HCT116 (cell line): ENCODE data around the gene LAMB4. TPM values are rescaled to one million over a fixed set of nuclear protein-coding genes. Genes with fewer than 3 reads are reported as not detected.

Experiments used
- ATAC-seq: fragments of 200-7000 bp; cut with Tn5 transposase; 2 replicates; pipeline ENCODE4 v1.9.1; 2020; ENCODE audit warnings: mild to moderate bottlenecking, moderate library complexity
- BruUV-seq: library from RNA; stranded (reverse); fragments of 400-500 nt; replicated peaks from 2 replicates; lab custom pipeline; 2021; lab: Mats Ljungman, UMichigan
- CTCF ChIA-PET: fragments of 300-600 bp; sonication (Branson Sonifier 250); formaldehyde crosslinking; loops from one replicate; lab custom pipeline; 2021; ENCODE audit warnings: antibody characterized with exemption; lab: Charles Lee
- POLR2A ChIA-PET: fragments of 300-600, 350-600 bp; sonication (Branson Sonifier 250); formaldehyde crosslinking; loops from one replicate; lab custom pipeline; 2021; ENCODE audit warnings: antibody characterized with exemption; lab: Charles Lee
- RAD21 ChIA-PET, 2 experiments: fragments of 300-600 bp; sonication (Branson Sonifier 250); formaldehyde crosslinking; loops; one replicate each; lab custom pipeline; 2023; ENCODE audit warnings: low total read pairs in 2 of 2; ENCODE audit not compliant: uncharacterized antibody in 2 of 2, unreplicated experiment in 2 of 2, low non-redundant PET in 1 of 2; lab: Charles Lee
- DNase-seq: peaks from one replicate; pipeline ENCODE4 v3.0.0-alpha.2; 2010; ENCODE audit warnings: low read depth, low spot score
- H2AFZ ChIP-seq: fragments of 200-600 bp; shearing (Covaris generic), sonication (generic); 2 replicates; pipeline ENCODE4 v1.6.1; 2017; ENCODE audit warnings: low read depth, mixed run types, mixed read lengths, antibody characterized with exemption, low read length; ENCODE audit not compliant: poor library complexity, severe bottlenecking
- H3K27ac ChIP-seq: 2 replicates; pipeline ENCODE4 v1.5.1; 2012; ENCODE audit warnings: low read depth, low read length
- H3K27me3 ChIP-seq: fragments of 200-600 bp; sonication (generic); 2 replicates; pipeline ENCODE4 v1.6.1; 2016; ENCODE audit warnings: mixed run types, low read length, mixed read lengths; ENCODE audit not compliant: insufficient read depth
- H3K36me3 ChIP-seq, 2 experiments: fragments of 200-500 bp in 1 of 2; fragments of 200-600 bp in 1 of 2; sonication (Bioruptor generic) in 1 of 2; sonication (generic) in 1 of 2; 2 replicates each; pipeline versions ENCODE4 v1.5.1 to v1.6.1; 2014 to 2016; ENCODE audit warnings: low read length in 2 of 2, inconsistent platforms in 1 of 2, mixed read lengths in 1 of 2, mixed run types in 1 of 2; ENCODE audit not compliant: insufficient read depth in 2 of 2, control insufficient read depth in 1 of 2
- H3K4me1 ChIP-seq, 2 experiments: fragments of 200-600 bp in 1 of 2; sonication (generic) in 1 of 2; 2 replicates each; pipeline versions ENCODE4 v1.5.1 to v1.6.1; 2012 to 2017; ENCODE audit warnings: low read length in 2 of 2, inconsistent platforms in 1 of 2, mild to moderate bottlenecking in 1 of 2, mixed read lengths in 1 of 2, mixed run types in 1 of 2, moderate library complexity in 1 of 2; ENCODE audit not compliant: insufficient read depth in 2 of 2, control insufficient read depth in 1 of 2
- H3K4me2 ChIP-seq: fragments of 200-600 bp; sonication (generic); 2 replicates; pipeline ENCODE4 v1.6.1; 2017; ENCODE audit warnings: mixed run types, low read length, mixed read lengths
- H3K4me3 ChIP-seq, 2 experiments: fragments of 200-600 bp in 1 of 2; sonication (generic) in 1 of 2; replicated peaks in 1 of 2; 2 replicates each; pipeline ENCODE4 v1.5.1; 2011 to 2016; ENCODE audit warnings: low read length in 2 of 2, control low read depth in 1 of 2, low read depth in 1 of 2, mild to moderate bottlenecking in 1 of 2, mixed read lengths in 1 of 2, mixed run types in 1 of 2
- H3K79me2 ChIP-seq: fragments of 200-600 bp; sonication (generic); 2 replicates; pipeline ENCODE4 v1.6.1; 2017; ENCODE audit warnings: mild to moderate bottlenecking, mixed run types, low read length, moderate library complexity, mixed read lengths; ENCODE audit not compliant: insufficient read depth
- H3K9ac ChIP-seq: fragments of 200-600 bp; sonication (generic); 2 replicates; pipeline ENCODE4 v1.6.1; 2016; ENCODE audit warnings: low read length, mixed read lengths
- H3K9me2 ChIP-seq: fragments of 200-600 bp; sonication (generic), shearing (Covaris generic); 2 replicates; pipeline ENCODE4 v1.6.1; 2017; ENCODE audit warnings: mixed run types, mild to moderate bottlenecking, moderate library complexity; ENCODE audit not compliant: insufficient read depth
- H3K9me3 ChIP-seq, 2 experiments: fragments of 200-500 bp in 1 of 2; fragments of 200-600 bp in 1 of 2; sonication (Bioruptor generic) in 1 of 2; sonication (generic) in 1 of 2; 2 replicates each; pipeline ENCODE4 v1.6.1; 2014 to 2017; ENCODE audit warnings: low read length in 2 of 2, mixed read lengths in 2 of 2, inconsistent platforms in 1 of 2, low read depth in 1 of 2, mild to moderate bottlenecking in 1 of 2, mixed run types in 1 of 2, moderate library complexity in 1 of 2; ENCODE audit not compliant: control insufficient read depth in 1 of 2, insufficient read depth in 1 of 2
- H4K20me1 ChIP-seq: fragments of 200-600 bp; sonication (generic), shearing (Covaris generic); 2 replicates; pipeline ENCODE4 v1.6.1; 2017; ENCODE audit warnings: mixed run types, mild to moderate bottlenecking, moderate library complexity; ENCODE audit not compliant: insufficient read depth
- CBX3 ChIP-seq: IDR thresholded peaks from 2 replicates; pipeline ENCODE4 v1.6.1; 2012; ENCODE audit warnings: low read depth
- EZH2 ChIP-seq: fragments of 200-600 bp; sonication (generic); IDR thresholded peaks from 2 replicates; pipeline ENCODE4 v1.6.1; 2017; ENCODE audit warnings: antibody characterized with exemption, mixed run types
- EZH2phosphoT487 ChIP-seq: fragments of 200-600 bp; IDR thresholded peaks from 2 replicates; pipeline ENCODE4 v1.6.1; 2018; ENCODE audit warnings: antibody characterized with exemption, borderline replicate concordance
- MAX ChIP-seq: IDR thresholded peaks from 2 replicates; pipeline ENCODE4 v1.6.1; 2012
- POLR2A ChIP-seq: IDR thresholded peaks from 2 replicates; pipeline ENCODE4 v1.7.0; 2011; ENCODE audit warnings: borderline replicate concordance; ENCODE audit not compliant: insufficient read depth, insufficient read length; ENCODE audit errors: extremely low read depth
- POLR2AphosphoS5 ChIP-seq: IDR thresholded peaks from 2 replicates; pipeline ENCODE4 v1.6.1; 2011; ENCODE audit warnings: mild to moderate bottlenecking, low read depth, low read length, moderate library complexity
- RAD21 ChIP-seq: IDR thresholded peaks from 2 replicates; pipeline ENCODE4 v1.6.1; 2012; ENCODE audit warnings: low read depth, mild to moderate bottlenecking
- REST ChIP-seq: IDR thresholded peaks from 2 replicates; pipeline ENCODE4 v1.6.1; 2012; ENCODE audit warnings: low read depth
- SIN3A ChIP-seq: IDR thresholded peaks from 2 replicates; pipeline ENCODE4 v1.6.1; 2012; ENCODE audit warnings: low read depth
- SP1 ChIP-seq: IDR thresholded peaks from 2 replicates; pipeline ENCODE4 v1.6.1; 2012; ENCODE audit warnings: low read depth
- YY1 ChIP-seq: IDR thresholded peaks from 2 replicates; pipeline ENCODE4 v1.6.1; 2011; ENCODE audit warnings: low read length, low read depth, moderate library complexity, mild to moderate bottlenecking; ENCODE audit not compliant: insufficient replicate concordance; ENCODE audit errors: extremely low read depth
- ZFX ChIP-seq: fragments of 450-650 bp; IDR thresholded peaks from 2 replicates; pipeline ENCODE4 v1.6.1; 2017
- ZNF274 ChIP-seq: fragments of 200-500 bp; sonication (Bioruptor generic); IDR thresholded peaks from 2 replicates; pipeline ENCODE4 v1.6.1; 2014; ENCODE audit warnings: mild to moderate bottlenecking, low read depth, low read length, inconsistent platforms
- intact Hi-C: fragments of 100-400 bp; cut with micrococcal nuclease; formaldehyde crosslinking; loops from 2 replicates; pipeline ENCODE4 v1.10.0; 2022
- total RNA-seq: library from RNA; stranded (reverse); gene quantifications from one replicate; pipeline ENCODE4 v1.2.1, GENCODE V29; 2021; ENCODE audit not compliant: unreplicated experiment
- TF ChIP-seq, protein P1 (sequence below), 3 experiments: fragments of 200-600 bp in 1 of 3; sonication (generic) in 1 of 3; IDR thresholded peaks in 2 of 3; conservative IDR thresholded peaks in 1 of 3; 2 replicates each; pipeline ENCODE4 v1.5.1; 2012 to 2017; ENCODE audit warnings: low read depth in 2 of 3, low read length in 2 of 3, antibody characterized with exemption in 1 of 3, borderline replicate concordance in 1 of 3, control low read depth in 1 of 3, mild to moderate bottlenecking in 1 of 3, mixed read lengths in 1 of 3, mixed run types in 1 of 3, moderate library complexity in 1 of 3; ENCODE audit not compliant: insufficient read depth in 1 of 3

The LAMB4 gene
- total RNA-seq, 1 experiment from 2014 or later, result not detected

DNA sequence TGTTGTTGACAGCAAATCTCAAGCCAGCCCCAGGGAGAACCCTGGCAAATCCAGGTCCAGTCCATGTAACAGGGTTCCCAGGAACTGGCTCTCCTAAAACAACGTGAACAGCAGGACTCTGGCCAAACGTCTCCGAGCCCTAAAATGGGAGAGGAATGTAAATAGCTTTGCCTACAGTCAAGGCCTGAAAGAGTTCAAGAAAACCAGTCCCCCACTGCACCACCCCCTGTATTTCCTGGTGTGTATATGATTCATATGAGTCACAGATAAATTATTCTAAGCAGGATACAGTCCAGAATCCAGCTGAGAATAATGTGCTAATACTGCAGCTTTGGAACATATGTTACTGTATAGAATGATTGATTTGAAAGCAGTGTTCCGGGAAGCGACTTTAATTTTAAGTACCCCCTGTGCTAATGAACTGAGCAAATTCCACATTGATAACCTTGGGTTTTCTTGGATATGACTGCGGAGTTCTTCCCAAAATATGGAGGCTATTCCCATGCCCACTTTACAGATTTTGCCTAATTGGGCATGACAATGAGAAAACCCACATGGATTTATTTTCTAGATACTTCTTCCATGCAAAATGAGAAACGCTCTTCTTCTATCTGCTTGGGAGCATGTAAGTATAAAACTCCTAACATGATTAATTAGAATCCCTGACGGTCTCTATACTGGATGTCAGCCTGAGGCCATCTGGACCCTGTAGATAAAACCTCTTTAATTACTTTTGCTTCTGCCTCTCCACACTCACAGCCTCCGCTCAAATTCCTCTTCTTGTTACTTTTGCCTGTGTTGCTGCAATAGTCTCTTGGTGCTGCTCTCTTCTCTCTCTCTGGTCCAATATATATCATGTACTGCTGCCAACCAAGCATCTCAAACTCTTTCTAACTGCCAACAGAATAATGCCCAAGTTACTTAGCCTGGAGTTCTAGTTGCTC lies 50.2 kb downstream of the LAMB4 start:
- intact Hi-C loops, result no loop called here
- H3K4me3 ChIP-seq, result no peak overlapping the region
- no peak overlapping the region for H3K9ac ChIP-seq
- H3K4me1 ChIP-seq, result no peaks in the 10 kb centered on the region
- CTCF ChIA-PET, result no interaction called here
- H3K79me2 ChIP-seq, result no peaks in the 10 kb centered on the region
- no TSS peak for BruUV-seq
- RAD21 ChIA-PET, result no interaction called here
- POLR2A ChIA-PET, result no interaction called here
- no peak overlapping the region for H2AFZ ChIP-seq
- no peak overlapping the region for H3K4me2 ChIP-seq
- no peaks in the 10 kb centered on the region for H3K9me2 ChIP-seq
- no peak for DNase-seq
- H3K27ac ChIP-seq, result no peak overlapping the region
- no peak for ATAC-seq
- no peaks in the 10 kb centered on the region for H3K36me3 ChIP-seq
- H3K27me3 ChIP-seq, result no peaks in the 10 kb centered on the region
- TF ChIP-seq YY1 (no peak), RAD21 (no peak), REST (no peak), CBX3 (no peak), EZH2phosphoT487 (no peak), POLR2A (no peak), MAX (no peak), ZNF274 (no peak), ZFX (no peak), EZH2 (no peak), SIN3A (no peak), POLR2AphosphoS5 (no peak), SP1 (no peak)
- TF ChIP-seq, protein P1, sequence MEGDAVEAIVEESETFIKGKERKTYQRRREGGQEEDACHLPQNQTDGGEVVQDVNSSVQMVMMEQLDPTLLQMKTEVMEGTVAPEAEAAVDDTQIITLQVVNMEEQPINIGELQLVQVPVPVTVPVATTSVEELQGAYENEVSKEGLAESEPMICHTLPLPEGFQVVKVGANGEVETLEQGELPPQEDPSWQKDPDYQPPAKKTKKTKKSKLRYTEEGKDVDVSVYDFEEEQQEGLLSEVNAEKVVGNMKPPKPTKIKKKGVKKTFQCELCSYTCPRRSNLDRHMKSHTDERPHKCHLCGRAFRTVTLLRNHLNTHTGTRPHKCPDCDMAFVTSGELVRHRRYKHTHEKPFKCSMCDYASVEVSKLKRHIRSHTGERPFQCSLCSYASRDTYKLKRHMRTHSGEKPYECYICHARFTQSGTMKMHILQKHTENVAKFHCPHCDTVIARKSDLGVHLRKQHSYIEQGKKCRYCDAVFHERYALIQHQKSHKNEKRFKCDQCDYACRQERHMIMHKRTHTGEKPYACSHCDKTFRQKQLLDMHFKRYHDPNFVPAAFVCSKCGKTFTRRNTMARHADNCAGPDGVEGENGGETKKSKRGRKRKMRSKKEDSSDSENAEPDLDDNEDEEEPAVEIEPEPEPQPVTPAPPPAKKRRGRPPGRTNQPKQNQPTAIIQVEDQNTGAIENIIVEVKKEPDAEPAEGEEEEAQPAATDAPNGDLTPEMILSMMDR (IDR thresholded peaks at IDR 0.05 in 2 of 3, conservative IDR thresholded peaks at IDR 0.05 in 1 of 3; ENCODE audit: borderline replicate concordance in 1 of 3, insufficient read depth in 1 of 3, low read depth in 2 of 3, low read length in 2 of 3), result no peak
- no peaks in the 10 kb centered on the region for H4K20me1 ChIP-seq
- H3K9me3 ChIP-seq, result no peaks in the 10 kb centered on the region
